GM12878 (cell line): Measurements from ENCODE around the gene ALOXE3. TPM values are rescaled to one million over a fixed set of nuclear protein-coding genes. Genes with fewer than 3 reads are reported as not detected.

Experiments
- CHD1 ChIP-seq: IDR thresholded peaks from 2 replicates; pipeline ENCODE4 v1.6.1; 2012; ENCODE audit warnings: low read depth, low read length, improper control_type of control experiment
- CHD4 ChIP-seq: fragments of 200-600 bp; sonication (generic); IDR thresholded peaks from 2 replicates; pipeline ENCODE4 v1.6.1; 2016; ENCODE audit warnings: mild to moderate bottlenecking
- CREB1 ChIP-seq: IDR thresholded peaks from 2 replicates; pipeline ENCODE4 v1.6.1; 2012; ENCODE audit warnings: low read depth, mild to moderate bottlenecking, inconsistent platforms
- GABPA ChIP-seq: IDR thresholded peaks from 2 replicates; pipeline ENCODE4 v1.6.1; 2014; ENCODE audit warnings: antibody characterized with exemption, low read depth, mild to moderate bottlenecking, inconsistent platforms
- HDAC6 ChIP-seq: fragments of 200-600 bp; sonication (generic); IDR thresholded peaks from one replicate; pipeline ENCODE4 v1.8.0; 2017; ENCODE audit warnings: antibody characterized with exemption; ENCODE audit not compliant: unreplicated experiment
- NR2C2 ChIP-seq: IDR thresholded peaks from 2 replicates; pipeline ENCODE4 v1.6.1; 2011; ENCODE audit warnings: borderline replicate concordance, low read depth; ENCODE audit not compliant: control insufficient read depth, insufficient read length
- NRF1 ChIP-seq: conservative IDR thresholded peaks from 2 replicates; pipeline ENCODE4 v1.6.1; 2011; ENCODE audit warnings: mild to moderate bottlenecking, low read depth, low read length, improper control_type of control experiment
- PAX8 ChIP-seq: fragments of 450-650 bp; IDR thresholded peaks from 2 replicates; pipeline ENCODE4 v1.6.1; 2017; ENCODE audit warnings: mild to moderate bottlenecking, moderate library complexity
- POLR2AphosphoS5 ChIP-seq: IDR thresholded peaks from 2 replicates; pipeline ENCODE4 v1.6.1; 2011; ENCODE audit warnings: mild to moderate bottlenecking, low read length, inconsistent platforms
- RB1 ChIP-seq: fragments of 450-650 bp; formaldehyde crosslinking; IDR thresholded peaks from 2 replicates; pipeline ENCODE4 v1.6.1; 2017; ENCODE audit warnings: mild to moderate bottlenecking, borderline replicate concordance
- RCOR1 ChIP-seq: conservative IDR thresholded peaks from 2 replicates; pipeline ENCODE4 v1.6.1; 2012; ENCODE audit warnings: low read depth, low read length, improper control_type of control experiment
- SMAD5 ChIP-seq: IDR thresholded peaks from 2 replicates; pipeline ENCODE4 v1.6.1; 2016; ENCODE audit warnings: antibody characterized with exemption, low read depth
- SMC3 ChIP-seq: IDR thresholded peaks from 2 replicates; pipeline ENCODE4 v1.6.1; 2011; ENCODE audit warnings: low read length, improper control_type of control experiment, borderline replicate concordance
- SRF ChIP-seq, 2 experiments: IDR thresholded peaks; 2 replicates each; pipeline ENCODE4 v1.6.1; 2011; ENCODE audit warnings: low read depth in 2 of 2, low read length in 2 of 2, mild to moderate bottlenecking in 1 of 2, moderate library complexity in 1 of 2
- TCF3 ChIP-seq: IDR thresholded peaks from 2 replicates; pipeline ENCODE4 v1.6.1; 2012; ENCODE audit warnings: low read depth, mild to moderate bottlenecking, low read length, borderline replicate concordance; ENCODE audit not compliant: insufficient read depth
- ZNF274 ChIP-seq: IDR thresholded peaks from one replicate; pipeline ENCODE4 v1.8.0; 2011; ENCODE audit not compliant: insufficient read length, insufficient read depth
- ZSCAN29 ChIP-seq: fragments of 450-650 bp; IDR thresholded peaks from 2 replicates; pipeline ENCODE4 v1.6.1; 2017; ENCODE audit warnings: mild to moderate bottlenecking, moderate library complexity
- ZZZ3 ChIP-seq: IDR thresholded peaks from 2 replicates; pipeline ENCODE4 v1.6.1; 2011; ENCODE audit warnings: low read depth; ENCODE audit not compliant: control insufficient read depth, insufficient read length
- polyA plus RNA-seq, 11 experiments: library from polyadenylated mRNA; depleted of rRNA in 4 of 11; unstranded in 6 of 11; stranded (reverse) in 5 of 11; fragments of >200 nt; fragmentation: Nextera tagmentation in 4 of 11; fragmentation: Illumina TruSeq in 1 of 11; extraction: Ambion mirVana in 4 of 11; extraction: Trizol in 1 of 11; gene quantifications; 1 replicate in 1 of 11; 2 replicates in 10 of 11; pipeline versions ENCODE4 v1.2.1 to v1.2.3, GENCODE V29; 2011 to 2016; ENCODE audit warnings: inconsistent platforms in 2 of 11, missing spikeins in 2 of 11, low read depth in 1 of 11
- total RNA-seq, 4 experiments: library from RNA; depleted of rRNA in 3 of 4; stranded (reverse); fragments of >200 nt in 3 of 4; fragmentation: Illumina TruSeq in 1 of 4; extraction: Trizol in 1 of 4; gene quantifications; 2 replicates each; pipeline versions ENCODE4 v1.2.1 to v1.2.3, GENCODE V29; 2013 to 2021
- TF ChIP-seq, protein P1 (sequence below): fragments of 450-650 bp; formaldehyde crosslinking; IDR thresholded peaks from 2 replicates; pipeline ENCODE4 v1.5.0; 2022; ENCODE audit warnings: mild to moderate bottlenecking, missing genetic modification characterization
- TF ChIP-seq, protein P2 (sequence below): fragments of 450-650 bp; IDR thresholded peaks from 2 replicates; pipeline ENCODE4 v1.6.1; 2017; ENCODE audit warnings: antibody characterized with exemption, mild to moderate bottlenecking, moderate library complexity
- TF ChIP-seq, protein P3 (sequence below): IDR thresholded peaks from 2 replicates; pipeline ENCODE4 v1.6.1; 2011; ENCODE audit warnings: low read depth, mild to moderate bottlenecking, low read length, moderate library complexity, borderline replicate concordance; ENCODE audit errors: extremely low read depth

The ALOXE3 gene
- total and polyA plus RNA-seq, 10 of the 15 experiments (the other 5 are each of a cell fraction or from before 2014, with no cell fraction given) = 0.04 TPM; not detected in 9

DNA sequence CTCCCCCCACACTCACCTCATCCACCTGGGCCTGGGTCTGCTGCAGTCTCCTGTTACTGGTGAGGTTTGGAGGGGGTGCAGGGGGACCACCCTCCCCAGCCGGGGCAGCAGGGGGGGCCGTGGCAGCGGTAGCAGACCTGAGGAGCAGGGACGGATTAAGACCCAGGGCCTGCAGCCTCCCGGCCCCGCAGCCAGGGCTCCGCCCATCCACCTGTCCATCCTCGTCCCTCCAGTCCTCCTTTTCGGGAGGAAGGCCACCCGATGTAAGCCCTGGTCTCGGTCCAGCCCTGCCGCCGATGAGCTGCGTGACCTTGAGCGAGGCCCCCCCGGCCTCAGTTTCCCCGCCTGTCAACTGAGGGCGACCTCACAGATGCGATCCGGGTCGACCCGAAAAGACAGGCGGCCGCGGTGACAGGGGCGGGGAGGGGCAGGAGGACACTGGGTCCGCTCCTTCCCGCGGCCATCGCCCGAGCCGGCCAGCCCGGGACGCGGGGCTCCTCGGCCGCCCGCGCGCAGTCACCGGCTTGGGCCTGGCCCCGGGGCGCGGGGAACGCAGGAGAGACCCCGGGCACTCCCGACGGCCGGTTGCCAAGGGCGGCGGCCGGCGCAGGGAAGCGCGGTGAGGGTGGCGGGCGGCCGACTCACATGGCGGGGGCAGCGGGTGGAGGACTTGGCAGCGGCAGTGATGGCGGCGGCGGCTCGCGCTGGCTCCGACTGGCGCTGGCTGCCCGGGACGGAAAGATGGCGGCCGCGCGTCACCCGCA, 44.1 kb upstream of the ALOXE3 start, which contains the start of gene VAMP2 (continued):
- TF ChIP-seq, protein P1, sequence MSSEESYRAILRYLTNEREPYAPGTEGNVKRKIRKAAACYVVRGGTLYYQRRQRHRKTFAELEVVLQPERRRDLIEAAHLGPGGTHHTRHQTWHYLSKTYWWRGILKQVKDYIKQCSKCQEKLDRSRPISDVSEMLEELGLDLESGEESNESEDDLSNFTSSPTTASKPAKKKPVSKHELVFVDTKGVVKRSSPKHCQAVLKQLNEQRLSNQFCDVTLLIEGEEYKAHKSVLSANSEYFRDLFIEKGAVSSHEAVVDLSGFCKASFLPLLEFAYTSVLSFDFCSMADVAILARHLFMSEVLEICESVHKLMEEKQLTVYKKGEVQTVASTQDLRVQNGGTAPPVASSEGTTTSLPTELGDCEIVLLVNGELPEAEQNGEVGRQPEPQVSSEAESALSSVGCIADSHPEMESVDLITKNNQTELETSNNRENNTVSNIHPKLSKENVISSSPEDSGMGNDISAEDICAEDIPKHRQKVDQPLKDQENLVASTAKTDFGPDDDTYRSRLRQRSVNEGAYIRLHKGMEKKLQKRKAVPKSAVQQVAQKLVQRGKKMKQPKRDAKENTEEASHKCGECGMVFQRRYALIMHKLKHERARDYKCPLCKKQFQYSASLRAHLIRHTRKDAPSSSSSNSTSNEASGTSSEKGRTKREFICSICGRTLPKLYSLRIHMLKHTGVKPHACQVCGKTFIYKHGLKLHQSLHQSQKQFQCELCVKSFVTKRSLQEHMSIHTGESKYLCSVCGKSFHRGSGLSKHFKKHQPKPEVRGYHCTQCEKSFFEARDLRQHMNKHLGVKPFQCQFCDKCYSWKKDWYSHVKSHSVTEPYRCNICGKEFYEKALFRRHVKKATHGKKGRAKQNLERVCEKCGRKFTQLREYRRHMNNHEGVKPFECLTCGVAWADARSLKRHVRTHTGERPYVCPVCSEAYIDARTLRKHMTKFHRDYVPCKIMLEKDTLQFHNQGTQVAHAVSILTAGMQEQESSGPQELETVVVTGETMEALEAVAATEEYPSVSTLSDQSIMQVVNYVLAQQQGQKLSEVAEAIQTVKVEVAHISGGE = no peak
- TF ChIP-seq NRF1 = no peak
- TF ChIP-seq TCF3 = 0 out of 2 replicates have a peak, but pooled peaks have one; percentile 2
- no peak for TF ChIP-seq ZNF274
- no peak for TF ChIP-seq HDAC6
- TF ChIP-seq POLR2AphosphoS5 = peak; percentile 71; the same call in 1 of the 2 replicates
- 0 out of 2 replicates have a peak, but pooled peaks have one; percentile 46 for TF ChIP-seq RB1
- TF ChIP-seq GABPA = no peak
- peak; percentile 60; the same call in 1 of the 2 replicates for TF ChIP-seq ZSCAN29
- no peak for TF ChIP-seq SMAD5
- no peak for TF ChIP-seq SMC3
- TF ChIP-seq SRF (IDR thresholded peaks at IDR 0.05; ENCODE audit: low read depth in 2 of 2, low read length in 2 of 2) = no peak
- TF ChIP-seq NR2C2 = no peak
- peak; percentile 32; the same call in 1 of the 2 replicates for TF ChIP-seq CHD1
- TF ChIP-seq, protein P2, sequence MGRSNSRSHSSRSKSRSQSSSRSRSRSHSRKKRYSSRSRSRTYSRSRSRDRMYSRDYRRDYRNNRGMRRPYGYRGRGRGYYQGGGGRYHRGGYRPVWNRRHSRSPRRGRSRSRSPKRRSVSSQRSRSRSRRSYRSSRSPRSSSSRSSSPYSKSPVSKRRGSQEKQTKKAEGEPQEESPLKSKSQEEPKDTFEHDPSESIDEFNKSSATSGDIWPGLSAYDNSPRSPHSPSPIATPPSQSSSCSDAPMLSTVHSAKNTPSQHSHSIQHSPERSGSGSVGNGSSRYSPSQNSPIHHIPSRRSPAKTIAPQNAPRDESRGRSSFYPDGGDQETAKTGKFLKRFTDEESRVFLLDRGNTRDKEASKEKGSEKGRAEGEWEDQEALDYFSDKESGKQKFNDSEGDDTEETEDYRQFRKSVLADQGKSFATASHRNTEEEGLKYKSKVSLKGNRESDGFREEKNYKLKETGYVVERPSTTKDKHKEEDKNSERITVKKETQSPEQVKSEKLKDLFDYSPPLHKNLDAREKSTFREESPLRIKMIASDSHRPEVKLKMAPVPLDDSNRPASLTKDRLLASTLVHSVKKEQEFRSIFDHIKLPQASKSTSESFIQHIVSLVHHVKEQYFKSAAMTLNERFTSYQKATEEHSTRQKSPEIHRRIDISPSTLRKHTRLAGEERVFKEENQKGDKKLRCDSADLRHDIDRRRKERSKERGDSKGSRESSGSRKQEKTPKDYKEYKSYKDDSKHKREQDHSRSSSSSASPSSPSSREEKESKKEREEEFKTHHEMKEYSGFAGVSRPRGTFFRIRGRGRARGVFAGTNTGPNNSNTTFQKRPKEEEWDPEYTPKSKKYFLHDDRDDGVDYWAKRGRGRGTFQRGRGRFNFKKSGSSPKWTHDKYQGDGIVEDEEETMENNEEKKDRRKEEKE = 0 out of 2 replicates have a peak, but pooled peaks have one; percentile 59
- TF ChIP-seq, protein P3, sequence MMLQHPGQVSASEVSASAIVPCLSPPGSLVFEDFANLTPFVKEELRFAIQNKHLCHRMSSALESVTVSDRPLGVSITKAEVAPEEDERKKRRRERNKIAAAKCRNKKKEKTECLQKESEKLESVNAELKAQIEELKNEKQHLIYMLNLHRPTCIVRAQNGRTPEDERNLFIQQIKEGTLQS = no peak
- TF ChIP-seq CREB1 = peak; percentile 52; the same call in 1 of the 2 replicates
- no peak for TF ChIP-seq RCOR1
- TF ChIP-seq ZZZ3 = no peak
- TF ChIP-seq CHD4 = no peak
- no peak for TF ChIP-seq PAX8
